H1 (cell line): ENCODE measurements around the gene TSPAN9. TPM values are rescaled to one million over a fixed set of nuclear protein-coding genes. Genes with fewer than 3 reads are reported as not detected.

Source experiments
- CTCF ChIA-PET: fragments of 300-600 bp; sonication (Branson Sonifier 250); formaldehyde crosslinking; loops from one replicate; lab custom pipeline; 2021; ENCODE audit not compliant: partially characterized antibody; lab: Charles Lee
- POLR2A ChIA-PET: fragments of 300-600 bp; sonication (Branson Sonifier 250); formaldehyde crosslinking; loops from one replicate; lab custom pipeline; 2021; ENCODE audit warnings: inconsistent platforms; ENCODE audit not compliant: partially characterized antibody; lab: Charles Lee
- DNase-seq, 2 experiments: peaks; one replicate each; pipeline versions ENCODE4 v3.0.0 to v3.0.0-alpha.2; 2010 to 2022; ENCODE audit warnings: low spot score in 2 of 2, low read depth in 1 of 2, mixed read lengths in 1 of 2
- FAIRE-seq: peaks from 2 replicates; lab custom pipeline; 2011; peaks lifted over from hg19 to GRCh38; lab: Jason Lieb, UNC
- H2AFZ ChIP-seq: 2 replicates; pipeline ENCODE4 v1.8.1; 2012; ENCODE audit warnings: low read length, inconsistent platforms
- H2AK5ac ChIP-seq: 2 replicates; pipeline ENCODE4 v1.6.1; 2013; ENCODE audit warnings: low read depth, low read length
- H2BK120ac ChIP-seq: replicated peaks from 2 replicates; pipeline ENCODE3; 2013; ENCODE audit warnings: low read depth, low read length, inconsistent platforms
- H2BK12ac ChIP-seq: 2 replicates; pipeline ENCODE4 v1.6.1; 2013; ENCODE audit warnings: low read depth, low read length
- H2BK15ac ChIP-seq: 2 replicates; pipeline ENCODE4 v1.6.1; 2013; ENCODE audit warnings: low read length
- H2BK20ac ChIP-seq: 2 replicates; pipeline ENCODE4 v1.6.1; 2013; ENCODE audit warnings: low read length
- H2BK5ac ChIP-seq: 2 replicates; pipeline ENCODE4 v1.6.1; 2013; ENCODE audit warnings: low read depth, low read length
- H3K14ac ChIP-seq: 2 replicates; pipeline ENCODE4 v1.6.1; 2013; ENCODE audit warnings: inconsistent platforms; ENCODE audit not compliant: insufficient read length
- H3K18ac ChIP-seq: 2 replicates; pipeline ENCODE4 v1.6.1; 2013; ENCODE audit warnings: low read length; ENCODE audit errors: extremely low read depth
- H3K23ac ChIP-seq: 2 replicates; pipeline ENCODE4 v1.6.1; 2013; ENCODE audit warnings: inconsistent platforms; ENCODE audit not compliant: insufficient read length
- H3K23me2 ChIP-seq: 2 replicates; pipeline ENCODE4 v1.6.1; 2013; ENCODE audit warnings: low read depth, low read length
- H3K27ac ChIP-seq: 2 replicates; pipeline ENCODE4 v1.6.1; 2011; ENCODE audit warnings: low read depth, low read length, inconsistent platforms
- H3K27me3 ChIP-seq, 4 experiments: replicated peaks in 1 of 4; 1 replicate in 1 of 4; 2 replicates in 3 of 4; pipeline versions ENCODE4 v1.6.1 to v1.8.1; 2011 to 2013; ENCODE audit warnings: low read length in 3 of 4, mild to moderate bottlenecking in 3 of 4, inconsistent platforms in 2 of 4, mixed read lengths in 2 of 4, moderate library complexity in 1 of 4; ENCODE audit not compliant: control insufficient read depth in 3 of 4, insufficient read depth in 3 of 4; ENCODE audit errors: extremely low read depth in 1 of 4
- H3K36me3 ChIP-seq, 4 experiments: 2 replicates each; pipeline versions ENCODE4 v1.6.1 to v1.8.1; 2011 to 2013; ENCODE audit warnings: mild to moderate bottlenecking in 4 of 4, low read length in 3 of 4, moderate library complexity in 2 of 4, control low read depth in 1 of 4, inconsistent platforms in 1 of 4; ENCODE audit not compliant: insufficient read depth in 4 of 4, control insufficient read depth in 2 of 4
- H3K4ac ChIP-seq: replicated peaks from 2 replicates; pipeline ENCODE3; 2013; ENCODE audit warnings: low read length, low read depth, mixed read lengths, inconsistent platforms; ENCODE audit not compliant: insufficient read length
- H3K4me1 ChIP-seq, 4 experiments: replicated peaks in 1 of 4; 1 replicate in 1 of 4; 2 replicates in 3 of 4; pipeline versions ENCODE4 v1.6.1 to v1.8.1; 2011 to 2013; ENCODE audit warnings: low read length in 3 of 4, inconsistent platforms in 2 of 4, mixed read lengths in 1 of 4; ENCODE audit not compliant: insufficient read depth in 4 of 4, control insufficient read depth in 3 of 4
- H3K4me2 ChIP-seq, 2 experiments: 2 replicates each; pipeline versions ENCODE4 v1.6.1 to v1.8.1; 2011 to 2013; ENCODE audit warnings: low read depth in 2 of 2, low read length in 2 of 2, control low read depth in 1 of 2, inconsistent platforms in 1 of 2, mild to moderate bottlenecking in 1 of 2; ENCODE audit not compliant: insufficient read depth in 1 of 2
- H3K4me3 ChIP-seq, 4 experiments: fragments of 200-600, 300-600 bp in 1 of 4; sonication (generic), shearing (Covaris generic), sonication (Bioruptor Twin) in 1 of 4; 2 replicates each; pipeline versions ENCODE4 v1.5.1 to v1.8.1; 2011 to 2016; ENCODE audit warnings: low read length in 4 of 4, low read depth in 3 of 4, control low read depth in 2 of 4, inconsistent platforms in 2 of 4, mild to moderate bottlenecking in 2 of 4, mixed read lengths in 1 of 4, moderate library complexity in 1 of 4; ENCODE audit not compliant: insufficient read depth in 2 of 4; ENCODE audit errors: extremely low read depth in 1 of 4
- H3K56ac ChIP-seq: replicated peaks from 2 replicates; pipeline ENCODE3; 2013; ENCODE audit warnings: low read depth, mild to moderate bottlenecking, mixed read lengths, low read length, inconsistent platforms; ENCODE audit not compliant: insufficient read length
- H3K79me1 ChIP-seq: 2 replicates; pipeline ENCODE4 v1.6.1; 2013; ENCODE audit warnings: low read depth, low read length, control low read depth
- H3K79me2 ChIP-seq, 2 experiments: 2 replicates each; pipeline versions ENCODE4 v1.6.1 to v1.8.1; 2012 to 2013; ENCODE audit warnings: low read length in 2 of 2, mild to moderate bottlenecking in 2 of 2, inconsistent platforms in 1 of 2; ENCODE audit not compliant: insufficient read depth in 2 of 2, control insufficient read depth in 1 of 2
- H3K9ac ChIP-seq, 4 experiments: replicated peaks in 1 of 4; 1 replicate in 1 of 4; 2 replicates in 3 of 4; pipeline versions ENCODE4 v1.6.1 to v1.8.1; 2011 to 2013; ENCODE audit warnings: low read depth in 3 of 4, low read length in 3 of 4, control low read depth in 2 of 4, mild to moderate bottlenecking in 2 of 4, moderate library complexity in 2 of 4, inconsistent platforms in 1 of 4; ENCODE audit errors: extremely low read depth in 1 of 4
- H3K9me3 ChIP-seq, 2 experiments: 2 replicates each; pipeline versions ENCODE4 v1.6.1 to v1.8.1; 2012 to 2013; ENCODE audit warnings: mild to moderate bottlenecking in 2 of 2, moderate library complexity in 2 of 2, control low read depth in 1 of 2, inconsistent platforms in 1 of 2, low read depth in 1 of 2, low read length in 1 of 2, mixed read lengths in 1 of 2; ENCODE audit not compliant: insufficient read depth in 2 of 2
- H4K20me1 ChIP-seq, 2 experiments: replicated peaks in 1 of 2; 2 replicates each; pipeline versions ENCODE3 to v1.8.1; 2011 to 2013; ENCODE audit warnings: inconsistent platforms in 2 of 2, low read length in 2 of 2, mild to moderate bottlenecking in 1 of 2; ENCODE audit not compliant: insufficient read depth in 2 of 2, control insufficient read depth in 1 of 2
- H4K5ac ChIP-seq: 2 replicates; pipeline ENCODE4 v1.6.1; 2013; ENCODE audit warnings: low read length, low read depth, mixed read lengths, inconsistent platforms; ENCODE audit not compliant: insufficient read length
- H4K8ac ChIP-seq: 2 replicates; pipeline ENCODE4 v1.8.0; 2013; ENCODE audit warnings: mild to moderate bottlenecking, moderate library complexity, low read length, inconsistent platforms; ENCODE audit not compliant: insufficient read depth; ENCODE audit errors: extremely low read depth
- H4K91ac ChIP-seq: replicated peaks from 2 replicates; pipeline ENCODE3; 2013; ENCODE audit warnings: low read length, mixed read lengths, inconsistent platforms; ENCODE audit not compliant: insufficient read length
- BCL11A ChIP-seq, 2 experiments: IDR thresholded peaks; one replicate each; pipeline ENCODE4 v1.6.1; 2011; ENCODE audit warnings: low read depth in 2 of 2, low read length in 2 of 2, mild to moderate bottlenecking in 2 of 2
- BRCA1 ChIP-seq: IDR thresholded peaks from 2 replicates; pipeline ENCODE4 v1.6.1; 2012; ENCODE audit warnings: low read depth, low read length, improper control_type of control experiment
- CHD1 ChIP-seq: IDR thresholded peaks from 2 replicates; pipeline ENCODE4 v1.6.1; 2012; ENCODE audit warnings: low read depth, low read length, improper control_type of control experiment
- HDAC6 ChIP-seq: IDR thresholded peaks from one replicate; pipeline ENCODE4 v1.7.1; 2012; ENCODE audit warnings: low read depth, mild to moderate bottlenecking, inconsistent platforms, low read length, moderate library complexity
- KDM1A ChIP-seq: fragments of 200-600, 300-600 bp; sonication (generic); IDR thresholded peaks from 2 replicates; pipeline ENCODE4 v1.7.1; 2016; ENCODE audit warnings: mild to moderate bottlenecking, low read length, borderline replicate concordance
- KDM5A ChIP-seq: fragments of 200-600 bp; IDR thresholded peaks from 2 replicates; pipeline ENCODE4 v1.7.1; 2012; ENCODE audit warnings: mild to moderate bottlenecking, low read length, inconsistent platforms, mixed read lengths
- POLR2A ChIP-seq, 2 experiments: IDR thresholded peaks; 1 replicate in 1 of 2; 2 replicates in 1 of 2; pipeline ENCODE4 v1.6.1; 2011; ENCODE audit warnings: low read depth in 2 of 2, low read length in 2 of 2, mild to moderate bottlenecking in 2 of 2; ENCODE audit errors: control extremely low read depth in 1 of 2
- RBBP5 ChIP-seq: IDR thresholded peaks from 2 replicates; pipeline ENCODE4 v1.7.1; 2012; ENCODE audit warnings: low read depth, mild to moderate bottlenecking, inconsistent platforms, low read length, moderate library complexity, borderline replicate concordance
- RNF2 ChIP-seq: fragments of 200-900, 300-1000 bp; sonication (generic); IDR thresholded peaks from 2 replicates; pipeline ENCODE4 v1.7.1; 2016; ENCODE audit warnings: borderline replicate concordance, low read depth, mild to moderate bottlenecking, antibody characterized with exemption, low read length; ENCODE audit not compliant: poor library complexity, severe bottlenecking; ENCODE audit errors: missing control alignments
- RXRA ChIP-seq: IDR thresholded peaks from 2 replicates; pipeline ENCODE4 v1.6.1; 2011; ENCODE audit warnings: low read depth, mild to moderate bottlenecking, low read length, moderate library complexity; ENCODE audit not compliant: insufficient read depth
- SIN3A ChIP-seq, 2 experiments: IDR thresholded peaks in 1 of 2; conservative IDR thresholded peaks in 1 of 2; 2 replicates each; pipeline ENCODE4 v1.6.1; 2011 to 2012; ENCODE audit warnings: low read length in 2 of 2, improper control_type of control experiment in 1 of 2, low read depth in 1 of 2, mild to moderate bottlenecking in 1 of 2
- SP1 ChIP-seq: IDR thresholded peaks from 2 replicates; pipeline ENCODE4 v1.6.1; 2011; ENCODE audit warnings: low read depth, low read length
- WGBS, 2 experiments: shearing (Covaris generic) in 1 of 2; methylation state at CpG; one replicate each; pipeline versions ENCODE4 v1.1.6 to v1.1.7; 2013 to 2015; ENCODE audit warnings: low lambda C conversion rate in 2 of 2, mixed read lengths in 2 of 2, inconsistent platforms in 1 of 2, low coverage in 1 of 2, missing lambda C conversion rate in 1 of 2; ENCODE audit not compliant: insufficient replicate concordance in 2 of 2, insufficient coverage in 1 of 2, insufficient read length in 1 of 2; ENCODE audit errors: extremely low coverage in 1 of 2, missing lambda C conversion rate in 1 of 2; 5-methylcytosine and 5-hydroxymethylcytosine counted together
- polyA plus RNA-seq, 7 experiments: library from polyadenylated mRNA; depleted of rRNA in 3 of 7; stranded (reverse) in 5 of 7; unstranded in 2 of 7; fragments of >200 nt in 5 of 7; fragments of 200-250 nt in 2 of 7; gene quantifications; 1 replicate in 5 of 7; 2 replicates in 1 of 7; 4 replicates in 1 of 7; pipeline versions ENCODE4 v1.2.1 to v1.2.3, GENCODE V29; 2011 to 2013; ENCODE audit warnings: missing spikeins in 2 of 7, mixed read lengths in 2 of 7
- total RNA-seq: library from RNA; stranded (reverse); fragmentation: NEBNext Ultra II Directional; extraction: Animal tissue kit (Norgen Biotek cat#: 25700); gene quantifications from 2 replicates; pipeline ENCODE4 v1.2.1, GENCODE V29; 2021
- TF ChIP-seq, protein P1 (sequence below): IDR thresholded peaks from 2 replicates; pipeline ENCODE4 v1.6.1; 2012; ENCODE audit warnings: low read length, inconsistent platforms

TSPAN9 gene
- total and polyA plus RNA-seq, 2 of the 8 experiments (the other 6 are each of a cell fraction or from before 2014, with no cell fraction given) = 11.5 to 29.1 TPM

DNA sequence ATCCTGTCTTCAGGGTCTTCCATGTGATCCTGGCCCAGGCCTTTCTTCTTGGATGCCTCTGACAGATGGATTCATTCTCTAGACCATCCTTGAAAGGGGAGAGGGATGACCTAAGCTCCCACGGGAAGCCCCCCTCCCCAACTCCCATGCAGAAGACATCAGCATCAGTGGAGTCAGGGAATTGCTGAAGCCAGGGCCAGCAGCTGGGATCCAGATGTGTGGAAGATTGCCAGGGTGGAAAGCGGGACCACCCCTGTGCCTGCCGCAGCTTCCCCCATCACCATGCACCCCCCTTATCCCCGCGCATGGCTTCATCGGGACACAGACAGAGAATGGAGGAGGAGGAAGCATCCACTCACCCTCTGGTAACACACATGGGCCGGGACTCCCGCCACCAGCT is 230.2 kb downstream of the TSPAN9 start:
- CTCF ChIA-PET = interaction anchor here (0.5 to 1.9 kb wide), 9 partner anchors 8 to 462 kb away, joined by 3 to 6 read pairs (median 4); no protein-coding TSS in a partner anchor
- WGBS, 2 experiments = 80% methylated on average over 8 of the region's 8 CpGs; no CpG with 5 or more reads in 1 of the 2 experiments
- TF ChIP-seq POLR2A (IDR thresholded peaks at IDR 0.05; ENCODE audit: control extremely low read depth in 1 of 2, low read depth in 2 of 2, low read length in 2 of 2) (no peak), RBBP5 (no peak), BCL11A (IDR thresholded peaks at IDR 0.05; ENCODE audit: low read depth in 2 of 2, low read length in 2 of 2) (no peak), RXRA (no peak), KDM1A (no peak), RNF2 (no peak), SP1 (no peak), KDM5A (no peak), SIN3A (conservative IDR thresholded peaks at IDR 0.05 in 1 of 2, IDR thresholded peaks at IDR 0.05 in 1 of 2; ENCODE audit: low read depth in 1 of 2, low read length in 2 of 2) (no peak), BRCA1 (no peak), CHD1 (no peak), HDAC6 (no peak)
- TF ChIP-seq, protein P1, sequence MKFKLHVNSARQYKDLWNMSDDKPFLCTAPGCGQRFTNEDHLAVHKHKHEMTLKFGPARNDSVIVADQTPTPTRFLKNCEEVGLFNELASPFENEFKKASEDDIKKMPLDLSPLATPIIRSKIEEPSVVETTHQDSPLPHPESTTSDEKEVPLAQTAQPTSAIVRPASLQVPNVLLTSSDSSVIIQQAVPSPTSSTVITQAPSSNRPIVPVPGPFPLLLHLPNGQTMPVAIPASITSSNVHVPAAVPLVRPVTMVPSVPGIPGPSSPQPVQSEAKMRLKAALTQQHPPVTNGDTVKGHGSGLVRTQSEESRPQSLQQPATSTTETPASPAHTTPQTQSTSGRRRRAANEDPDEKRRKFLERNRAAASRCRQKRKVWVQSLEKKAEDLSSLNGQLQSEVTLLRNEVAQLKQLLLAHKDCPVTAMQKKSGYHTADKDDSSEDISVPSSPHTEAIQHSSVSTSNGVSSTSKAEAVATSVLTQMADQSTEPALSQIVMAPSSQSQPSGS = no peak

More for the DNA sequence above, 230.2 kb downstream of the TSPAN9 start:
- Histone ChIP-seq H3K27me3 (no peaks in the 10 kb centered on the region; a peak in 2 of 7 replicates), H3K36me3 (no peaks in the 10 kb centered on the region), H3K79me2 (no peaks in the 10 kb centered on the region), H2BK15ac (no peak overlapping the region), H3K9ac (no peak overlapping the region), H3K14ac (no peak overlapping the region), H3K18ac (no peak overlapping the region), H4K20me1 (no peaks in the 10 kb centered on the region), H3K56ac (no peak overlapping the region), H2BK20ac (no peak overlapping the region), H3K4me1 (peaks cover 0 to 5% (median 2%) of the 10 kb centered on the region in 4 experiments; a peak in 3 of 7 replicates), H3K27ac (no peak overlapping the region), H3K23me2 (no peaks in the 10 kb centered on the region), H3K79me1 (no peaks in the 10 kb centered on the region), H3K4ac (no peak overlapping the region), H2BK120ac (no peak overlapping the region), H3K23ac (no peak overlapping the region), H2BK12ac (no peak overlapping the region), H2AK5ac (no peak overlapping the region), H3K4me2 (no peak overlapping the region), H4K8ac (no peak overlapping the region), H4K5ac (no peak overlapping the region), H2BK5ac (no peak overlapping the region), H3K9me3 (no peaks in the 10 kb centered on the region), H2AFZ (no peak overlapping the region), H3K4me3 (no peak overlapping the region), H4K91ac (no peak overlapping the region)
- POLR2A ChIA-PET = no interaction called here
- DNase-seq = no peak
- no peak for FAIRE-seq
